Nephron progenitor cell (in vitro differentiated cells): Measurements from ENCODE around the gene VWDE.

Experiments
- DNase-seq: peaks from one replicate; pipeline ENCODE4 v3.0.0; 2021
- H3K27ac Mint-ChIP-seq: 2 replicates; pipeline ENCODE4 v1.8.0; 2021; ENCODE audit warnings: mild to moderate bottlenecking, moderate library complexity, mixed read lengths
- H3K27me3 Mint-ChIP-seq: 2 replicates; pipeline ENCODE4 v1.8.0; 2021; ENCODE audit warnings: mild to moderate bottlenecking, low read depth, mixed read lengths; ENCODE audit not compliant: poor library complexity
- H3K36me3 Mint-ChIP-seq: 2 replicates; pipeline ENCODE4 v1.8.0; 2021; ENCODE audit warnings: low read depth, mixed read lengths
- H3K4me1 Mint-ChIP-seq: 2 replicates; pipeline ENCODE4 v1.8.0; 2021; ENCODE audit warnings: mixed read lengths
- H3K4me3 Mint-ChIP-seq: 2 replicates; pipeline ENCODE4 v1.8.0; 2021; ENCODE audit warnings: mild to moderate bottlenecking, moderate library complexity, mixed read lengths
- H3K9me3 Mint-ChIP-seq: 2 replicates; pipeline ENCODE4 v1.8.0; 2021; ENCODE audit warnings: mild to moderate bottlenecking, moderate library complexity, mixed read lengths
- CTCF ChIP-seq: fragments of 200-600 bp; sonication (generic); IDR thresholded peaks from 2 replicates; pipeline ENCODE4 v1.5.0; 2021; ENCODE audit warnings: antibody characterized with exemption

The VWDE gene

DNA sequence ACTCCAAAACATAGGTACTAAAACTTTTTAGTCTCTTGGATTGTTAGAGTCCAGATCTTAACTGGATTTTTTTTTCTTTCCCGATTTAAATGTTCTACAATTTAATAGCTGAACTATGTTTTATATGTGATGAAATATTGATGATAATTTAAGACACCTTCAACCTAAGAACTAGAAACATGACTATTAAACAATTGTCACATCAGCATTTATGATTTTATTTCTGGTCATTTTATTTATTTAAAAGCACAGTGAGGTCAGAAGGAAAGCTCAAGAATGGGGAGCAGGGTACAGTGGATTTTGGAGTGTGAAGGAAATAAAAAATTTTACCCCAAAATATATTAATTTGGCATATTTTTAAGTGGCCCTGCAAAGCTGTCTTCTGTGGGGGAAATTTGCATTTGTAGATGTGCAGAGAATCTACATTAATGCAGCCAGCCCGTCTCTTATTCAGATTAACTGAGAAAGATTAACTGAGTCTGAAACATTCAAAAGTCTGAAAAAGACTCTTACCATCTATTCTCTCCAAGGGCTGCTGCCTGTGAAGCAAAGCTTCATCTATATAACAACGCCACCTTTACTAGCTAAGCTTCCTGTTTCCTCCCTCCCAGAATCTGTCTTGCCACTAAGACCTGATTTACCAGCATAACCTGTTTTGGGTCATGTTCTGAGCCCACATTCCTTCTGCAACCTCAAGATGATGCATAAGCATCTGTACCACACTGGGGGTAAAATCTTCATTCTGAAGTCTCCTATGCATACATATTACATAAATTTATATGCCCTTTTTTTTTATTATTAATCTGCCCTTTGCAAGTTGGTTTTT is 106.2 kb downstream of the VWDE start:
- no peaks in the 10 kb centered on the region for H3K27me3 Mint-ChIP-seq
- no peak for TF ChIP-seq CTCF
- peaks cover 16% of the 10 kb centered on the region for H3K4me1 Mint-ChIP-seq
- peaks cover 11% of the 10 kb centered on the region for H3K9me3 Mint-ChIP-seq
- DNase-seq, result no peak
- H3K4me3 Mint-ChIP-seq, result no peak overlapping the region
- H3K27ac Mint-ChIP-seq, result peak overlapping the region; percentile 28
- no peaks in the 10 kb centered on the region for H3K36me3 Mint-ChIP-seq

GRCh38 chr7:12296051-12296570 is 107.6 kb downstream of the VWDE start:
- TF ChIP-seq CTCF, result no peak
- no peak overlapping the region for H3K4me3 Mint-ChIP-seq
- no peaks in the 10 kb centered on the region for H3K27me3 Mint-ChIP-seq
- H3K27ac Mint-ChIP-seq, result no peak overlapping the region
- DNase-seq, result no peak
- H3K9me3 Mint-ChIP-seq, result peaks cover 20% of the 10 kb centered on the region
- peaks cover 16% of the 10 kb centered on the region for H3K4me1 Mint-ChIP-seq
- H3K36me3 Mint-ChIP-seq, result no peaks in the 10 kb centered on the region

DNA sequence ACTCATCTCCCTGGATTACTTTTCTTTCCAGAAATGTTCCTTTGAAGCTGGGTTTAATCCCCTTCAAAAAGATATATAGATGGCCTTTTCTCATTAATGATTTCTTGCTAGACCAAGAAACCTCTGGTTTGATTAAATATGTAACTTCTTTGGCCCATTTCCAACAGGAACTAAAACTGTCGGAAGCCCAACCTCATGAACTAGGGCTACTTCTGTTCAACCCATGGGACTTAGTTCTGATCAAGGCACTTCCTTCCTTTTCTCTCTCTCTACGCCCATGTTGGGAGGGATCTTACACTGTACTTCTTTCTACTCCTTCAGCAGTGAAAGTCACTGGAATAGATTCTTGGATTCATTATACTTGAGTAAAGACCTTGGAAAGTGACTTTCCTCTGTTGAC is 109.0 kb downstream of the VWDE start:
- Mint-ChIP-seq H3K27ac (no peak overlapping the region), H3K36me3 (no peaks in the 10 kb centered on the region), H3K9me3 (peaks cover 24% of the 10 kb centered on the region), H3K4me1 (peaks cover 16% of the 10 kb centered on the region), H3K4me3 (no peak overlapping the region), H3K27me3 (no peaks in the 10 kb centered on the region)
- no peak for TF ChIP-seq CTCF
- DNase-seq, result no peak

- Mint-ChIP-seq H3K4me3 (no peak overlapping the region), H3K27ac (no peak overlapping the region), H3K4me1 (peaks cover 11% of the 10 kb centered on the region), H3K27me3 (no peaks in the 10 kb centered on the region), H3K36me3 (no peaks in the 10 kb centered on the region), H3K9me3 (peaks cover 20% of the 10 kb centered on the region)
- no peak for DNase-seq
- no peak for TF ChIP-seq CTCF
Observed at GRCh38 chr7:12291870-12292269, 111.8 kb downstream of the VWDE start.

DNA sequence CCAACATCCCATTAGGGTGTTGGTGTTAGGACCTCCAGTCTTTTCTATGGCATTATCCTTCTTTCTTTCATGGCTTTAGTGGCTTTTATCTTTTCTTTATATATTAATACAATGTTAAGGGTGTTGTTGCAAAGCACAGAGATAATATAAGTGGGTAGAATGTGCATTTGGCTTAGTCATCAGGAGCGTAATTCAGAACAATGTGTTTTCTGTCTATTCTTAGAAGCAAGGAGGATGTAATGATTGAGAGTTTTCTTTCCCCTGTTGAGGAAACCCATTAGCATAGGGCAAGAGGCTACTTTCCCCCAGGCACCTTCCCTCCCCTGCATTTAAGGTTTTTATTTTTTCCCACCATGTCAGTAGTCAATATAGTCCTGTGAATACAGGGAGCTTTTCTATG is 112.9 kb downstream of the VWDE start:
- Mint-ChIP-seq H3K36me3 (no peaks in the 10 kb centered on the region), H3K27me3 (no peaks in the 10 kb centered on the region), H3K9me3 (peaks cover 20% of the 10 kb centered on the region), H3K4me3 (no peak overlapping the region), H3K4me1 (peaks cover 8% of the 10 kb centered on the region), H3K27ac (no peak overlapping the region)
- no peak for DNase-seq
- TF ChIP-seq CTCF, result no peak

- peaks cover 17% of the 10 kb centered on the region for H3K9me3 Mint-ChIP-seq
- no peak overlapping the region for H3K27ac Mint-ChIP-seq
- DNase-seq, result no peak
- H3K36me3 Mint-ChIP-seq, result no peaks in the 10 kb centered on the region
- peaks cover under 1% of the 10 kb centered on the region for H3K4me1 Mint-ChIP-seq
- TF ChIP-seq CTCF, result no peak
- H3K4me3 Mint-ChIP-seq, result no peak overlapping the region
- no peaks in the 10 kb centered on the region for H3K27me3 Mint-ChIP-seq
Observed at GRCh38 chr7:12289996-12290395, 113.7 kb downstream of the VWDE start.
